Measurements from ENCODE around the gene ADNP. TPM values are rescaled to one million over a fixed set of nuclear protein-coding genes. Genes with fewer than 3 reads are reported as not detected.

The ADNP gene
- total RNA-seq, 4 donors from 2014 or later = 51.8 to 64.3 (median 58.2) TPM

DNA sequence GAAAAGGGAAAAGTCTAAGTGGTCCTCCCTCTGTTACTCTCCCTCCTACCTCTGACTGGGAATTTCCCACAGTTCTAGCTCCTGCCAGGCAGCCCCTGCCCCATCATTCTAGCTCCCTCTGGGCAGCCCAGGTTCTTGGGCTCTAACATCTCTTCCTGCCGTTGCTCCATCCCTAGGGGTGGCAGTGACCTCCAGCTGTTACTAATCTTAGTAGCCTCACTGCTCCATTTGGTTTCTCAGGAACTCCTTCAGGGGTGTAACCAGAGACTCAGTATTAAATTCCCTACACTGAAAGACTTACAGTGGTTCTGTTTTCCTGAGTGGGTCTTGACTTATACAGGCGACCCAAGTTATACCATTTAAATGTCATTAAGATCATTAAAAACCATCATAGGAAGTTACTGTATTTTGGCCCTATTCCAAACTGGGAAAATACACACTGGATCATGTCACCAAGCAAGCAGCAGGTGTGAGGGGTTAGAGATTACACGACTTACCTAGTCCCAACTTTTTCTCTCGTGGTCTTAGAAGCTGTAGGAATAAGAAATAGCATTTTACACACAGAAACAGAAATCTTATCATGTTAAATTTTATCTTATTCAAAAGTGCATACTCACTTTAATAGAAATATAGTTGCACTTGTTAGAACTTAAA lies 17.0 kb upstream of the ADNP start:
- Histone ChIP-seq H3K4me1 (no peaks in the 10 kb centered on the region), H3K36me3 (peaks cover 0 to 86% (median 4%) of the 10 kb centered on the region in 3 donors)
- no peak for DNase-seq

DNA sequence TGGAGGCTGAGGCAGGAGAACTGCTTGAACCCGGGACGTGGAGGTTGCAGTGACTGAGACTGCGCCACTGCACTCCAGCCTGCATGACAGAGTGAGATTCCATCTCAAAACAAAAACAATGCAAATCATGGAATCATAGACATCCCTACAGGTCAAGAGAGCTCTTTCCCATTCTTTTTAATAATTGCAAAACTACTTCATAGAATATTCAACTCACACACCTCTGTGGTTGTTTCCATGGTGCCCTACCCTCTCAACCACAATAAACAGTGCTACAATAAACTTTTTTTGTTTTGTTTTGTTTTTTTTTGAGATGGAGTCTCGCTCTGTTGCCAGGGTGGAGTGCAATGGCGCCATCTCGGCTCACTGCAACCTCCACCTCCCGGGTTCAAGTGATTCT lies 11.8 kb upstream of the ADNP start:
- H3K4me1 ChIP-seq = no peaks in the 10 kb centered on the region
- no peaks in the 10 kb centered on the region for H3K27me3 ChIP-seq
- H3K4me3 ChIP-seq = no peak overlapping the region
- H3K36me3 ChIP-seq = peaks cover 0 to 95% (median 4%) of the 10 kb centered on the region in 3 donors
- DNase-seq = no peak
- H3K27ac ChIP-seq = no peak overlapping the region
- H3K9me3 ChIP-seq = no peaks in the 10 kb centered on the region
- TF ChIP-seq CTCF (IDR thresholded peaks at IDR 0.05) = no peak
- no peak for TF ChIP-seq POLR2A (IDR thresholded peaks at IDR 0.05)

More for the DNA sequence above, 17.0 kb upstream of the ADNP start:
- Histone ChIP-seq H3K27ac (no peak overlapping the region), H3K4me3 (no peak overlapping the region), H3K9me3 (no peaks in the 10 kb centered on the region), H3K27me3 (no peaks in the 10 kb centered on the region)
- TF ChIP-seq CTCF (IDR thresholded peaks at IDR 0.05) (no peak), POLR2A (IDR thresholded peaks at IDR 0.05) (no peak)

- Histone ChIP-seq H3K27ac (no peak overlapping the region), H3K4me1 (peaks cover 0 to 20% (median 0%) of the 10 kb centered on the region in 4 donors), H3K36me3 (peaks cover 0 to 47% (median 0%) of the 10 kb centered on the region in 3 donors), H3K27me3 (no peaks in the 10 kb centered on the region), H3K9me3 (no peaks in the 10 kb centered on the region), H3K4me3 (no peak overlapping the region)
- TF ChIP-seq CTCF (IDR thresholded peaks at IDR 0.05) (no peak), POLR2A (IDR thresholded peaks at IDR 0.05) (no peak)
- no peak for DNase-seq
Observed at GRCh38 chr20:50933589-50933988, 2.4 kb upstream of the ADNP start.

DNA sequence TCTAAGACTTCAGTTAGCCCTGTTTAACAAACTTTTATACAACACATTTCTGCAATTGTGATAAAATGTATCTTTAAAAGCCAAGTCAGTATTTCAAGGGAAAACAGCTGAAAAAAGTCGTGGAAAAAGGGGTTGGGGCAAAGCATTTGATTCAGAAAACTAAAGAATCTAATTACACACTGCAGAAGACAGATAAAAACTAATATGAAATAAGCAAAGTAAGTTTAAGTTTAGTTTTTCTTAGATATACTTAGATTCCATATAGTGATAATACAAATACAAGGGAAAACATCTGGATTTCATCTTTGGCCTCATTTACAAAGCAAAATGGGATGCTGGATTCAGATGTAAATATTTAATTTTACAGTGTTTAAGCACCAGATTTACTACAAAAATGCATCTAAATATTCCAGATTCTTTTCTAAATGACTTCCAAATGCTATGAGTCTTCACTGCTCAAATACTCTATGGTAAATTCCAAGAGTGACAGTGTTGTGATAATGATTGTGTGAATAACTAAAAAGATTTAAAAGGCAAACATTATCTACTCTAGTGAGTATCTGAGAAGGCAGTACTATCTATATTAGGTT lies 1.5 kb upstream of the ADNP start:
- no peak for DNase-seq
- Histone ChIP-seq H3K27ac (peak overlapping the region in 1 of 4 donors; percentile 95), H3K4me1 (peaks cover 0 to 28% (median 0%) of the 10 kb centered on the region in 4 donors), H3K9me3 (no peaks in the 10 kb centered on the region), H3K4me3 (no peak overlapping the region), H3K27me3 (no peaks in the 10 kb centered on the region), H3K36me3 (peaks cover 0 to 43% (median 0%) of the 10 kb centered on the region in 3 donors)
- TF ChIP-seq CTCF (IDR thresholded peaks at IDR 0.05) (no peak), POLR2A (IDR thresholded peaks at IDR 0.05) (no peak)

GRCh38 chr20:50932016-50932485 lies 814 bp upstream of the ADNP start:
- Histone ChIP-seq H3K27me3 (no peaks in the 10 kb centered on the region), H3K36me3 (peaks cover 0 to 36% (median 0%) of the 10 kb centered on the region in 3 donors), H3K27ac (peak overlapping the region; percentile 95 to 100 (median 98)), H3K4me3 (peak overlapping the region; percentile 71 to 94 (median 75)), H3K4me1 (peaks cover 0 to 35% (median 0%) of the 10 kb centered on the region in 4 donors), H3K9me3 (no peaks in the 10 kb centered on the region)
- TF ChIP-seq POLR2A (IDR thresholded peaks at IDR 0.05) (no peak), CTCF (IDR thresholded peaks at IDR 0.05) (no peak)
- no peak for DNase-seq

Data from Peyer's patch (tissue), 4 donors.